ENCODE data around the gene CDH23. TPM values are rescaled to one million over a fixed set of nuclear protein-coding genes. Genes with fewer than 3 reads are reported as not detected.

The CDH23 gene
- total RNA-seq, 1 donor from 2014 or later: not detected

DNA sequence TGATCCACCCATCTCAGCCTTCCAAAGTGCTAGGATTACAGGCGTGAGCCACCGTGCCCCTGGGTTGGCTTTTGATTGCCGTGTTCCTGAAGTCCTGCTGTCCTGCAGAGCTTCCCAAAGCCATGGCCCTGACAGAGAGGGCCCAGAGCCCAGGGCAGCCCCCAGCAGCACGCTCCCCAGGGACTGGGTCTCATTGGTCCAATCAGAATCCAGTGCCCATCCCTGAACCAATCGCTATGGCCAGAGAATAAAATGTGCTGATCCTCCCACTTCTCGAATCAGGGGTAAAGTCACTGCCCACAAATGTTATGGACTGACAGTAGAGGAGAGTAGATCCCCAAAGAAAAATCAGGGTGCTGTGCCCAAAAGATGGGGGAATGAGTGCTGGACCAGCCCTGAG lies 327.8 kb downstream of the CDH23 start:
- H3K27me3 ChIP-seq (ENCODE audit: control insufficient read depth, insufficient read depth, low read length): no peaks in the 10 kb centered on the region
- no peak for FAIRE-seq
- H3K4me3 ChIP-seq (ENCODE audit: low read depth, low read length): no peak overlapping the region
- no peak for DNase-seq (ENCODE audit: low read depth)
- TF ChIP-seq, protein P1, sequence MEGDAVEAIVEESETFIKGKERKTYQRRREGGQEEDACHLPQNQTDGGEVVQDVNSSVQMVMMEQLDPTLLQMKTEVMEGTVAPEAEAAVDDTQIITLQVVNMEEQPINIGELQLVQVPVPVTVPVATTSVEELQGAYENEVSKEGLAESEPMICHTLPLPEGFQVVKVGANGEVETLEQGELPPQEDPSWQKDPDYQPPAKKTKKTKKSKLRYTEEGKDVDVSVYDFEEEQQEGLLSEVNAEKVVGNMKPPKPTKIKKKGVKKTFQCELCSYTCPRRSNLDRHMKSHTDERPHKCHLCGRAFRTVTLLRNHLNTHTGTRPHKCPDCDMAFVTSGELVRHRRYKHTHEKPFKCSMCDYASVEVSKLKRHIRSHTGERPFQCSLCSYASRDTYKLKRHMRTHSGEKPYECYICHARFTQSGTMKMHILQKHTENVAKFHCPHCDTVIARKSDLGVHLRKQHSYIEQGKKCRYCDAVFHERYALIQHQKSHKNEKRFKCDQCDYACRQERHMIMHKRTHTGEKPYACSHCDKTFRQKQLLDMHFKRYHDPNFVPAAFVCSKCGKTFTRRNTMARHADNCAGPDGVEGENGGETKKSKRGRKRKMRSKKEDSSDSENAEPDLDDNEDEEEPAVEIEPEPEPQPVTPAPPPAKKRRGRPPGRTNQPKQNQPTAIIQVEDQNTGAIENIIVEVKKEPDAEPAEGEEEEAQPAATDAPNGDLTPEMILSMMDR (IDR thresholded peaks at IDR 0.05; ENCODE audit: insufficient read depth, low read length, severe bottlenecking): no peak
- H3K36me3 ChIP-seq (ENCODE audit: control insufficient read depth, insufficient read depth, low read length): no peaks in the 10 kb centered on the region

GRCh38 chr10:71725249-71725648 lies 328.5 kb downstream of the CDH23 start:
- H3K4me3 ChIP-seq (ENCODE audit: low read depth, low read length): no peak overlapping the region
- TF ChIP-seq, protein P1 (IDR thresholded peaks at IDR 0.05; ENCODE audit: insufficient read depth, low read length, severe bottlenecking): no peak
- no peak for FAIRE-seq

DNA sequence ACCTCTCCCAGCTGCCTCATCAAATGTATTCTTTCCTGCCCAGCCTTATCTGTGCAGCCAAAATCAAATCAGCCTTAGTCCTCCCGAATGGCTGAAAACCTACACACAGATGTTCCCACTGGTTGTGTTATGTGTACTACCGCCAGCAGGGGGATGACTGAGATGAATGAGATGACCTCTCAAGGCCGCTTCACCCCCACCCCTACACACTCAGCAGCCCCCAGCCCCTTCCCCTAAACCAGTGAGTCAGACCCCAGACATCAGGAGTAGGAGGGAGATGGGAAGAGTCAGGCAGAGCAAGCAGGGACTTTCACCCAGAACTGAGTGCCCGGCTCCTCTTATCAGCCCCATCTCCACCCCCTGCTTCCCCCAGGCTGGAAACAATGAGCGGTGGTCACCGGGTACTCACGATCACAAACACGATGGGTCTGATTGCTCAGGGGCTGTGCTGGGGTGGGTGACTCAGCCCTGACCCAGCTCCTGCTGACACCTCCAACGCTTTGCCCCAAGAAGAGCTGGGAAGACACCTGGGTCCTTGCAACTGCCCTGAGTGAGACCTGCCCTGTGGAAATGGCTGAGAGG lies 329.4 kb downstream of the CDH23 start:
- no peaks in the 10 kb centered on the region for H3K36me3 ChIP-seq (ENCODE audit: control insufficient read depth, insufficient read depth, low read length)
- H3K27me3 ChIP-seq (ENCODE audit: control insufficient read depth, insufficient read depth, low read length): no peaks in the 10 kb centered on the region
- FAIRE-seq (no peak), DNase-seq (ENCODE audit: low read depth) (peak; percentile 55)
- TF ChIP-seq, protein P1 (IDR thresholded peaks at IDR 0.05; ENCODE audit: insufficient read depth, low read length, severe bottlenecking): peak; percentile 39
- no peak overlapping the region for H3K4me3 ChIP-seq (ENCODE audit: low read depth, low read length)

More at GRCh38 chr10:71725249-71725648, 328.5 kb downstream of the CDH23 start:
- no peaks in the 10 kb centered on the region for H3K36me3 ChIP-seq (ENCODE audit: control insufficient read depth, insufficient read depth, low read length)
- H3K27me3 ChIP-seq (ENCODE audit: control insufficient read depth, insufficient read depth, low read length): no peaks in the 10 kb centered on the region
- DNase-seq (ENCODE audit: low read depth): no peak

DNA sequence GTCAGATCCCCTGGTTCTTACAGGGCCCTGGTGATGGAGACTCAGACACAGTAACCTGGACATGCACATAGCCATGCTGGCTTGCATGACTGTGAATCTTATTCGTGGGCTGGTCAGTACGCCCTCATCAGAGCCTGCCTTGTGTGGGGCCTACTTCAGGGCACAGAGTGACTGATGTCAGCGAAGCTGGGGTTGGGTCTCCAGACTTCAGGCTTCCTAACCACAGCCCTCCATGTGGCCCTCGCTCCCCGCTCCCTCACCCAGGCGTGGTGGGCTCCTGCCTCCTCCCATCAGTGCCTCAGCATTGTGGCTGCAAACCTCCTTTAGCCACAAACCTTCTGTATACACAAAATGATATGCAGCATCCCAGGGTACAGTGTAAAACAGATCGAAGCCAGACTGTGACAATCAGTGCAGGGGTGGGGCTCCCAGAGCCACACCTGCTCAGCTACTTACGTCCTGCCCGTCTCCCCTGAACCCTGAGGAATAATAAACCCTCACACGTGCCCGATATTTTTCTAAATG lies 329.9 kb downstream of the CDH23 start:
- Histone ChIP-seq H3K36me3 (ENCODE audit: control insufficient read depth, insufficient read depth, low read length) (no peaks in the 10 kb centered on the region), H3K4me3 (ENCODE audit: low read depth, low read length) (no peak overlapping the region), H3K27me3 (ENCODE audit: control insufficient read depth, insufficient read depth, low read length) (no peaks in the 10 kb centered on the region)
- FAIRE-seq (no peak), DNase-seq (ENCODE audit: low read depth) (no peak)
- TF ChIP-seq, protein P1 (IDR thresholded peaks at IDR 0.05; ENCODE audit: insufficient read depth, low read length, severe bottlenecking): no peak

GRCh38 chr10:71727105-71727737 lies 330.5 kb downstream of the CDH23 start:
- no peak overlapping the region for H3K4me3 ChIP-seq (ENCODE audit: low read depth, low read length)
- no peaks in the 10 kb centered on the region for H3K36me3 ChIP-seq (ENCODE audit: control insufficient read depth, insufficient read depth, low read length)
- no peaks in the 10 kb centered on the region for H3K27me3 ChIP-seq (ENCODE audit: control insufficient read depth, insufficient read depth, low read length)
- FAIRE-seq: peak; percentile 50
- TF ChIP-seq, protein P1 (IDR thresholded peaks at IDR 0.05; ENCODE audit: insufficient read depth, low read length, severe bottlenecking): no peak
- DNase-seq (ENCODE audit: low read depth): no peak
